ENCODE results near the gene ARHGEF38. TPM values are rescaled to one million over a fixed set of nuclear protein-coding genes. Genes with fewer than 3 reads are reported as not detected.
"Not testable (repeated sequence)": the region's sequence is repeated elsewhere in the genome, so short reads cannot be mapped to it uniquely, and the experiment has no call there.

ARHGEF38 gene
- total RNA-seq, 1 experiment from 2014 or later: not detected

DNA sequence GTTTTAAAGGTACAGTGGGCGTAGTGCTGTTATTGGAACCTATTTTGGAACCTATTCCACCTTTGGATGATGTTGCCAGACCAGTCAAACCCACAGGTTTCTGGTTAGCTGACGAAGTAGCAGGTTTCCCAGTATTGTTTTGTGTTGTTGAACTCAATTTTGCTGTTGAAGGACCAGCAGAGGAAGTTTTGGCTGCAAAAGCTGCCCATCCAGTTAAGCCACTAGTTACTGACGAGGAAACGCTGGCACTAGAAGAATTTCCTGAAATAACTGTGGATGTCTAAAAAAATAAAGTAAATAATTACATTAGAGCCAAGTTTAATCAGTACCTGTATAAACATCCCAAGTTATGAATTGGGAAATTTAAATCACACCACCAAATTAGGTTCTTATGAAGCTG, 130.6 kb downstream of the ARHGEF38 start:
- BruUV-seq (replicated peaks): no TSS peak
- Histone ChIP-seq H3K27me3 (replicated peaks; ENCODE audit: insufficient read depth, low read depth, low read length, poor library complexity) (no peaks in the 10 kb centered on the region), H3K9me3 (ENCODE audit: low read depth, low read length, poor library complexity, severe bottlenecking) (no peaks in the 10 kb centered on the region), H3K4me1 (ENCODE audit: insufficient read depth, low read length, poor library complexity, severe bottlenecking) (peaks cover 2% of the 10 kb centered on the region), H3K4me3 (ENCODE audit: low read depth, low read length, poor library complexity, severe bottlenecking) (no peak overlapping the region), H3K36me3 (ENCODE audit: insufficient read depth, low read length, poor library complexity, severe bottlenecking) (peaks cover 22% of the 10 kb centered on the region), H3K27ac (ENCODE audit: low read depth, low read length, poor library complexity, severe bottlenecking) (no peak overlapping the region)
- DNase-seq (ENCODE audit: low spot score): no peak
- TF ChIP-seq EZH2 (IDR thresholded peaks at IDR 0.05; ENCODE audit: borderline replicate concordance, low read depth, low read length, poor library complexity, severe bottlenecking): no peak
- TF ChIP-seq, protein P1, sequence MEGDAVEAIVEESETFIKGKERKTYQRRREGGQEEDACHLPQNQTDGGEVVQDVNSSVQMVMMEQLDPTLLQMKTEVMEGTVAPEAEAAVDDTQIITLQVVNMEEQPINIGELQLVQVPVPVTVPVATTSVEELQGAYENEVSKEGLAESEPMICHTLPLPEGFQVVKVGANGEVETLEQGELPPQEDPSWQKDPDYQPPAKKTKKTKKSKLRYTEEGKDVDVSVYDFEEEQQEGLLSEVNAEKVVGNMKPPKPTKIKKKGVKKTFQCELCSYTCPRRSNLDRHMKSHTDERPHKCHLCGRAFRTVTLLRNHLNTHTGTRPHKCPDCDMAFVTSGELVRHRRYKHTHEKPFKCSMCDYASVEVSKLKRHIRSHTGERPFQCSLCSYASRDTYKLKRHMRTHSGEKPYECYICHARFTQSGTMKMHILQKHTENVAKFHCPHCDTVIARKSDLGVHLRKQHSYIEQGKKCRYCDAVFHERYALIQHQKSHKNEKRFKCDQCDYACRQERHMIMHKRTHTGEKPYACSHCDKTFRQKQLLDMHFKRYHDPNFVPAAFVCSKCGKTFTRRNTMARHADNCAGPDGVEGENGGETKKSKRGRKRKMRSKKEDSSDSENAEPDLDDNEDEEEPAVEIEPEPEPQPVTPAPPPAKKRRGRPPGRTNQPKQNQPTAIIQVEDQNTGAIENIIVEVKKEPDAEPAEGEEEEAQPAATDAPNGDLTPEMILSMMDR (conservative IDR thresholded peaks at IDR 0.05; ENCODE audit: low read depth, low read length): no peak
- intact Hi-C loops (cut with micrococcal nuclease; ENCODE audit: unreplicated experiment): no loop called here
- ChIA-PET CTCF (no interaction called here), POLR2A (ENCODE audit: low non-redundant PET) (no interaction called here)

DNA sequence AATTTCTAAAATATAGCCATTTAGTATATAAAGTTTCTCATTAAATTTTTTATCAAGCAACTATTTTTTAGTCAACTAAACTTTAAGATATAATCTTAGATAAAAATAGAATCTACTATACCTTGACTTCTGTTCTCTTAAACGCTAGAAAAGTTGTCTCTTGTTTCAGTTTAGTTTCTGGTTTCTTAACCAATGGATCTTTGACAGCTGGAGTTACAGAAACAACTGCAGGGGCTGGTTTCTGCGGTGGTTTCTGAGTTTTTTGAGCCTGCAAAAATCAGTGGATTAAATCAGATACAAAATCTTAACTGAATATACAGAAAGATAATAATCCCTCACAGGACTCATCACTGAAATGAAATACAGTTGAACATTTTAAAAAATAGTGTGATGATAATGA, 134.2 kb downstream of the ARHGEF38 start:
- no peak for TF ChIP-seq EZH2 (IDR thresholded peaks at IDR 0.05; ENCODE audit: borderline replicate concordance, low read depth, low read length, poor library complexity, severe bottlenecking)
- TF ChIP-seq, protein P1 (conservative IDR thresholded peaks at IDR 0.05; ENCODE audit: low read depth, low read length): no peak
- intact Hi-C loops (cut with micrococcal nuclease; ENCODE audit: unreplicated experiment): no loop called here

DNA sequence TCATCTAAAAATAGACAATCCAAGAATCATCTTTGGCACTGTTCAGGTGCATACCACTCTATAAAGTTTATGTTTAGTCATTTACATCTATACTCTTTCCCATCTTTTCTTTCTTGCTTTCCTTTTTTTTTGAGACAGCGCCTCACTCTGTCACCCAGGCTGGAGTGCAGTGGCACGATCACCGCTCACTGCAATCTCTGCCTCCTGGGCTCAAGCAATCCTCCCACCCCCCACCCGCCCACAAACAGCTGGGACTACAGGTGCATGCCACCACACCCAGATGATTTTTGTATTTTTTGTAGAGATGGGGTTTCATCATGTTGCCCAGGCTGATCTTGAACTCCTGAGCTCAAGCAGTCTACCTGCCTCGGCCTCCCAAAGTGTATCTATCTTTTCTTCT, 142.4 kb downstream of the ARHGEF38 start:
- H3K27me3 ChIP-seq (replicated peaks; ENCODE audit: insufficient read depth, low read depth, low read length, poor library complexity); POLR2A ChIA-PET (ENCODE audit: low non-redundant PET); H3K27ac ChIP-seq (ENCODE audit: low read depth, low read length, poor library complexity, severe bottlenecking); BruUV-seq (replicated peaks); DNase-seq (ENCODE audit: low spot score); H3K9me3 ChIP-seq (ENCODE audit: low read depth, low read length, poor library complexity, severe bottlenecking); H3K4me1 ChIP-seq (ENCODE audit: insufficient read depth, low read length, poor library complexity, severe bottlenecking); intact Hi-C loops (cut with micrococcal nuclease; ENCODE audit: unreplicated experiment); CTCF ChIA-PET; H3K4me3 ChIP-seq (ENCODE audit: low read depth, low read length, poor library complexity, severe bottlenecking): not testable (repeated sequence)
- peaks cover 30% of the 10 kb centered on the region for H3K36me3 ChIP-seq (ENCODE audit: insufficient read depth, low read length, poor library complexity, severe bottlenecking)

More for the DNA sequence above, 134.2 kb downstream of the ARHGEF38 start:
- no peak for DNase-seq (ENCODE audit: low spot score)
- H3K27ac ChIP-seq (ENCODE audit: low read depth, low read length, poor library complexity, severe bottlenecking): no peak overlapping the region
- H3K9me3 ChIP-seq (ENCODE audit: low read depth, low read length, poor library complexity, severe bottlenecking): no peaks in the 10 kb centered on the region
- no peaks in the 10 kb centered on the region for H3K27me3 ChIP-seq (replicated peaks; ENCODE audit: insufficient read depth, low read depth, low read length, poor library complexity)
- no TSS peak for BruUV-seq (replicated peaks)
- no peak overlapping the region for H3K4me3 ChIP-seq (ENCODE audit: low read depth, low read length, poor library complexity, severe bottlenecking)
- ChIA-PET CTCF (no interaction called here), POLR2A (ENCODE audit: low non-redundant PET) (no interaction called here)
- no peaks in the 10 kb centered on the region for H3K4me1 ChIP-seq (ENCODE audit: insufficient read depth, low read length, poor library complexity, severe bottlenecking)
- peaks cover 18% of the 10 kb centered on the region for H3K36me3 ChIP-seq (ENCODE audit: insufficient read depth, low read length, poor library complexity, severe bottlenecking)

DNA sequence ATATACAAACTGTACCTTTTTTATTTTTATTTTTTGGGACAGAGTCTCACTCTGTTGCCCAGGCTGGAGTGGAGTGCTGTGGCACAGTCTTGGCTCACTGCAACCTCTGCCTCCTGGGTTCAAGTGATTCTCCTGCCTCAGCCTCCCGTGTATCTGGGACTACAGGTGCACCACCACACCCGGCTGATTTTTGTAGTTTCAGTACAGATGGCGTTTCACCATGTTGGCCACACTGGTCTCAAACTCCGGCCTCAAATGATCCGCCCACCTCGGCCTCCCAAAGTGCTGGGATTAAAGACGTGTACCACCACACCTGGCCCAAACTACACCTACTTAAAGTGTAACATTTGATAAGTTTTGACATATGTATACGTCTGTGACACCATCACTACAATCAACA, 143.4 kb downstream of the ARHGEF38 start:
- peaks cover 30% of the 10 kb centered on the region for H3K36me3 ChIP-seq (ENCODE audit: insufficient read depth, low read length, poor library complexity, severe bottlenecking)
- H3K4me3 ChIP-seq (ENCODE audit: low read depth, low read length, poor library complexity, severe bottlenecking); CTCF ChIA-PET; POLR2A ChIA-PET (ENCODE audit: low non-redundant PET); H3K9me3 ChIP-seq (ENCODE audit: low read depth, low read length, poor library complexity, severe bottlenecking); DNase-seq (ENCODE audit: low spot score); H3K27me3 ChIP-seq (replicated peaks; ENCODE audit: insufficient read depth, low read depth, low read length, poor library complexity); H3K27ac ChIP-seq (ENCODE audit: low read depth, low read length, poor library complexity, severe bottlenecking); H3K4me1 ChIP-seq (ENCODE audit: insufficient read depth, low read length, poor library complexity, severe bottlenecking); intact Hi-C loops (cut with micrococcal nuclease; ENCODE audit: unreplicated experiment); BruUV-seq (replicated peaks): not testable (repeated sequence)
